ENCODE results near the gene MAP4K4. TPM values are rescaled to one million over a fixed set of nuclear protein-coding genes. Genes with fewer than 3 reads are reported as not detected.
A peak's percentile ranks its signal among the peaks of the same experiment; 100 is the strongest.

Gene MAP4K4
- total and polyA plus RNA-seq, 5 donors = 30.8 to 64.5 (median 61.7) TPM

DNA sequence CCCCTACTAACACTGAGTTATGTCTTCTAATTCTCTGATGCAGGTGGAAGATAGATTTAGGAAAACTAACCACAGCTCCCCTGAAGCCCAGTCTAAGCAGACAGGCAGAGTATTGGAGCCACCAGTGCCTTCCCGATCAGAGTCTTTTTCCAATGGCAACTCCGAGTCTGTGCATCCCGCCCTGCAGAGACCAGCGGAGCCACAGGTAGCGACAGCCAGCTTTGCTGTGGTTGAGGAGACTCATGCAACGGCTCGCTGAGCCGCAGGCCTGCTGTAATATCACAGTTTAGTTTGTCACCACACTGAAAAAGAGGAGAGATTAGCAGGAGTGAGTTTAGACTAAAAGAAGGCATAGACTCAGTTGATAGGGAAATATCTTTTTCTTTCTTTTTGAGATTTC is 163.3 kb downstream of the MAP4K4 start:
- DNase-seq (peak in 1 of 3 donors; percentile 25), ATAC-seq (no peak)
- Histone ChIP-seq H3K4me1 (ENCODE audit: control insufficient read depth, insufficient read depth, low read length) (no peaks in the 10 kb centered on the region), H3K27ac (ENCODE audit: low read length) (no peak overlapping the region), H3K4me3 (ENCODE audit: low read length) (no peak overlapping the region), H3K9me3 (ENCODE audit: control insufficient read depth, low read length) (no peaks in the 10 kb centered on the region), H3K27me3 (ENCODE audit: control insufficient read depth, insufficient read depth) (no peaks in the 10 kb centered on the region)
- WGBS = 89% methylated on average over 8 of the region's 8 CpGs
- intact Hi-C loops (cut with DNase I) = no loop called here

DNA sequence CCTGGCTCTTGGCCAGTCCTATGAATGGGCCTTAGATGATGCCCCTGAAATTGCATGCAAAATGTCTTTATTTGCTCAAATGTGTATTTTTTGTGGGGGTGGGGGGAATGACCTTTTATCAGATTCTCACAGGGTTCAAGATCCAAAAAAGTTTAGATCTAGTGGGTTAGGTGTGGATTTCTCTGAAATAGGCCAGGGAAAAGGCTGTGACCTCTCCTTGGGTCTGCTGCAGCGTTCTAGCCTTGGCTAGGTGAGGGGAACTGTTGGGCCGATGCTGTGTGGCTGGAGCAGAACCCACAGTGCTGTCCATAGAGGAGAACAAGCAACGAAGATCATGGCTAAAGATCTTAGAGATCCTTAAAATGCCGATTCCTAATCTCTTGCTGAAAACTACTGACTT is 163.9 kb downstream of the MAP4K4 start:
- Histone ChIP-seq H3K27me3 (ENCODE audit: control insufficient read depth, insufficient read depth) (no peaks in the 10 kb centered on the region), H3K4me1 (ENCODE audit: control insufficient read depth, insufficient read depth, low read length) (no peaks in the 10 kb centered on the region), H3K4me3 (ENCODE audit: low read length) (no peak overlapping the region), H3K27ac (ENCODE audit: low read length) (no peak overlapping the region), H3K9me3 (ENCODE audit: control insufficient read depth, low read length) (no peaks in the 10 kb centered on the region)
- intact Hi-C loops (cut with DNase I) = no loop called here
- no peak for DNase-seq
- ATAC-seq = no peak
- 90% methylated on average over 4 of the region's 4 CpGs for WGBS

DNA sequence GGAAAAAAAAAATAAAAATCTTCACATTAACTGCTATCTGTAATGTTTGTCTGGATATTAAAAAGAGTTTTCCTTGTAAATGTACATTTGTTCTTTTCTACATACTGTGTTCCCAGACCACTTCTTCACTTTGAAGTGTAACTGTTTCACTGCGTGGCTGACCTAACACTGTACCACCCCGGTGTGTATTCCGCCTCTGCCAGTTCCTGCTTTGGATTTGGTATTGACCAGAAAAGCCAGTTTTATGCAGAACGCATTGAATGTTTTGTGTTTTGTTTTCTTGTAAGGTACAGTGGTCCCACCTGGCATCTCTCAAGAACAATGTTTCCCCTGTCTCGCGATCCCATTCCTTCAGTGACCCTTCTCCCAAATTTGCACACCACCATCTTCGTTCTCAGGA is 166.0 kb downstream of the MAP4K4 start:
- 90% methylated on average over 7 of the region's 7 CpGs for WGBS
- DNase-seq (no peak), ATAC-seq (no peak)
- no peak overlapping the region for H3K4me3 ChIP-seq (ENCODE audit: low read length)
- H3K9me3 ChIP-seq (ENCODE audit: control insufficient read depth, low read length) = no peaks in the 10 kb centered on the region
- intact Hi-C loops (cut with DNase I) = no loop called here
- no peak overlapping the region for H3K27ac ChIP-seq (ENCODE audit: low read length)
- no peaks in the 10 kb centered on the region for H3K4me1 ChIP-seq (ENCODE audit: control insufficient read depth, insufficient read depth, low read length)
- H3K27me3 ChIP-seq (ENCODE audit: control insufficient read depth, insufficient read depth) = no peaks in the 10 kb centered on the region

DNA sequence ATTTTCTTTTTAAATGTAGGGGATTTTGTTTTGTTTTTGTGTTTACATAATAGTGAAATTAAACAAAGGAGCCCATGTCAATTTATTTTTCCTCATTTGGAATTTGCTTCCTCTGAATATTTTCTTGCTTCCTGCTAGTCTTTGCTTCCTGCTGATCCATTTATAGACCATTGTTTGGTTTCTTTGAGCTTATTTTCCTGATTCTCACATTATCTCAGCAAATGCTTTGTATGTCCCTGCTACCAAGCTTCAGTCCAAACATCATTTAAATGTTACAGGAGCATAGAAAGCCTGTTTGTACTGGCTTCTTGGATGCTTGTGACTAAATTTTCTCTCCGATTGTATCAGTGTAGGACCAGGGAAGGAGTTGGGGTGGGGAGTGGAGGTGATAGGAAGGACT is 166.9 kb downstream of the MAP4K4 start:
- no peaks in the 10 kb centered on the region for H3K9me3 ChIP-seq (ENCODE audit: control insufficient read depth, low read length)
- ATAC-seq (no peak), DNase-seq (no peak)
- H3K4me1 ChIP-seq (ENCODE audit: control insufficient read depth, insufficient read depth, low read length) = no peaks in the 10 kb centered on the region
- H3K27me3 ChIP-seq (ENCODE audit: control insufficient read depth, insufficient read depth) = no peaks in the 10 kb centered on the region
- WGBS = 70% methylated on average over 1 of the region's 1 CpG
- intact Hi-C loops (cut with DNase I) = no loop called here
- no peak overlapping the region for H3K27ac ChIP-seq (ENCODE audit: low read length)
- H3K4me3 ChIP-seq (ENCODE audit: low read length) = no peak overlapping the region

DNA sequence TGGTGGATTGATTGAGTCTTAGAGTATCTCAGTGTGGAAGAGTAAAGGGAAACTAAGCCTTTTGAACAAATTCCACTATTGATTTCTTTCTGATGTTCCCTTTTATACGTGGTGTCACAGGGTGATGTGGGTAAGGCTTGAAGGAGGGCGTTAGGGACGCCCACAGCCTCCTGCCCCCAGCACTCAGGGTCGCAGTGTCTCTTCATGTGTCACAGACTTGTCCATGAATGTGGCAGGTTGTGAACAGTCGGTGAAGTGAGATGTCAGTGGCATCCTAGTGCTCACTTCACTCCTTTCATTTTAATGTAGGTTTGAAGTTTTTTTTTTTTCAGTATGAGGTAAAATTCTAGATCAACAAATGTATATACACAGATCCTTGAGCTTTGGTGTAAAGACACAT is 171.0 kb downstream of the MAP4K4 start:
- DNase-seq (no peak), ATAC-seq (no peak)
- no peak overlapping the region for H3K4me3 ChIP-seq (ENCODE audit: low read length)
- WGBS = 78% methylated on average over 5 of the region's 5 CpGs
- no peak overlapping the region for H3K27ac ChIP-seq (ENCODE audit: low read length)
- H3K9me3 ChIP-seq (ENCODE audit: control insufficient read depth, low read length) = no peaks in the 10 kb centered on the region
- H3K27me3 ChIP-seq (ENCODE audit: control insufficient read depth, insufficient read depth) = no peaks in the 10 kb centered on the region
- intact Hi-C loops (cut with DNase I) = no loop called here
- no peaks in the 10 kb centered on the region for H3K4me1 ChIP-seq (ENCODE audit: control insufficient read depth, insufficient read depth, low read length)

DNA sequence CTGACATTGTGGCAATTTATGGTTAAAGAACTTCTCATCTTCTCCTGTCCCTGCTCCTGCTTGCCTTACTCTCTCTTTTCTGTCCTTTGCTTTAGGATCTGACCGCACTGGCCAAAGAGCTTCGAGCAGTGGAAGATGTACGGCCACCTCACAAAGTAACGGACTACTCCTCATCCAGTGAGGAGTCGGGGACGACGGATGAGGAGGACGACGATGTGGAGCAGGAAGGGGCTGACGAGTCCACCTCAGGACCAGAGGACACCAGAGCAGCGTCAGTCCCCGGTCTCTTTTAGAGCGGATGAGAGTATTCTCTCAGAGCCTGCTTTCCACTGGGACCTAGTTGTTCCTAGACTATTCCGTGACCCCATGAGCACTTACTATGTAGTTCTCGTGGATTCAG is 172.0 kb downstream of the MAP4K4 start:
- no peak for DNase-seq
- 93% methylated on average over 15 of the region's 15 CpGs for WGBS
- ATAC-seq = no peak
- Histone ChIP-seq H3K9me3 (ENCODE audit: control insufficient read depth, low read length) (no peaks in the 10 kb centered on the region), H3K27ac (ENCODE audit: low read length) (no peak overlapping the region), H3K4me1 (ENCODE audit: control insufficient read depth, insufficient read depth, low read length) (no peaks in the 10 kb centered on the region), H3K27me3 (ENCODE audit: control insufficient read depth, insufficient read depth) (no peaks in the 10 kb centered on the region), H3K4me3 (ENCODE audit: low read length) (no peak overlapping the region)
- intact Hi-C loops (cut with DNase I) = no loop called here

DNA sequence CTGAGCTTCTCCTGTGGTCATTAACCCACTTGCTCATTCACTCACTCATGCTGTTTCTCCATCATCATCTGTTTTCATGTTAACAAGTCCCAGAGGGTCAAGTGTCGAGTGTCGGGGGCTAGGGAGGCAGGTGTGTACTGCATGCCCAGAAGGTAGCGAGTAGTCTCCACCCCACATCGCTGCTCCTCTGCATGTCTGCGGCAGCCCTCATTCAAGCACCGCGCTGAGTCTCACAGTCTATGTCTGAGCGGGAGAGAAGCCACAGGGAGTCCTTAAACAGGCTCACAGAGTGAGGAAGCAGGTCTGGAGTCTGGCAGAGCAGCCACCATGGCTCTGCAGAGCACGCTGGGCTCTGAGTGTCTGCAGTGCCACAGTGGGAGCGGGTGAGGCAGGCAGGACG is 172.9 kb downstream of the MAP4K4 start:
- 98% methylated on average over 11 of the region's 11 CpGs for WGBS
- Histone ChIP-seq H3K27me3 (ENCODE audit: control insufficient read depth, insufficient read depth) (no peaks in the 10 kb centered on the region), H3K27ac (ENCODE audit: low read length) (no peak overlapping the region), H3K4me1 (ENCODE audit: control insufficient read depth, insufficient read depth, low read length) (no peaks in the 10 kb centered on the region), H3K4me3 (ENCODE audit: low read length) (no peak overlapping the region), H3K9me3 (ENCODE audit: control insufficient read depth, low read length) (no peaks in the 10 kb centered on the region)
- intact Hi-C loops (cut with DNase I) = no loop called here
- no peak for ATAC-seq
- no peak for DNase-seq

DNA sequence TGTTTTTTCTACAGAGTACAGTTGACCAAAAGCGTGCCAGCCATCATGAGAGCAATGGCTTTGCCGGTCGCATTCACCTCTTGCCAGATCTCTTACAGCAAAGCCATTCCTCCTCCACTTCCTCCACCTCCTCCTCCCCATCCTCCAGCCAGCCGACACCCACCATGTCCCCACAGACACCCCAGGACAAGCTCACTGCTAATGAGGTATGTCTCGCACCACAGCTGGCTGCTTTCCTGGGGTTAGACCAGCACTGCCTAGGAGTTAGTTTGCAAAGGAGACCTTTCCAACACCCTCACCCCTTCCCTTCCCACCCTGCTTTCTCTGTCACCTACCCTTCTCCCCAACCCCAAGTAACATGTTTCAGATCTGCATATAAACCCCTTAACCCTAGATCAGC is 174.0 kb downstream of the MAP4K4 start:
- Histone ChIP-seq H3K4me3 (ENCODE audit: low read length) (no peak overlapping the region), H3K9me3 (ENCODE audit: control insufficient read depth, low read length) (no peaks in the 10 kb centered on the region), H3K4me1 (ENCODE audit: control insufficient read depth, insufficient read depth, low read length) (no peaks in the 10 kb centered on the region), H3K27ac (ENCODE audit: low read length) (no peak overlapping the region), H3K27me3 (ENCODE audit: control insufficient read depth, insufficient read depth) (no peaks in the 10 kb centered on the region)
- DNase-seq (peak in 2 of 3 donors; percentile 22 to 56), ATAC-seq (peak; percentile 31 to 53)
- intact Hi-C loops (cut with DNase I) = no loop called here
- WGBS = 68% methylated on average over 5 of the region's 5 CpGs

DNA sequence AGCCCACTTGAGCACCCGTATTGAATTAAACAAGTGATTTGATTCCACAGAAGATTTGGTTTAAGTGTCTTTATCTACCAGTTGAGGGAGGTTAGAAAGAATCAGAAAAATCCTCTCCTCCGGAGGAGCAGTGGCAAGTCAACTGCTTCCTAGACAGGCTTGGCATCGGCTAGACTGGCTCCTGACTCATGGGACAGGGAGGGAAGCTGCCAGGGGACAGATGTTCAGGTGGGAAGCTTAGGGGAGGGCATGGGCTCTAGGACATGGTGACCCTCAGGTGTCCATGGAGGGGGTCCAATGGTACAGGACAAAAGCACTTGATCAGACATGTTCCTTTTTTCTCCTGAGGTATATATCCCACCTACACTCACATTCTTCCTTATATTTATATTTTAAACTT is 175.0 kb downstream of the MAP4K4 start:
- no peaks in the 10 kb centered on the region for H3K9me3 ChIP-seq (ENCODE audit: control insufficient read depth, low read length)
- peak in 1 of 2 donors; percentile 21 for ATAC-seq
- intact Hi-C loops (cut with DNase I) = no loop called here

DNA sequence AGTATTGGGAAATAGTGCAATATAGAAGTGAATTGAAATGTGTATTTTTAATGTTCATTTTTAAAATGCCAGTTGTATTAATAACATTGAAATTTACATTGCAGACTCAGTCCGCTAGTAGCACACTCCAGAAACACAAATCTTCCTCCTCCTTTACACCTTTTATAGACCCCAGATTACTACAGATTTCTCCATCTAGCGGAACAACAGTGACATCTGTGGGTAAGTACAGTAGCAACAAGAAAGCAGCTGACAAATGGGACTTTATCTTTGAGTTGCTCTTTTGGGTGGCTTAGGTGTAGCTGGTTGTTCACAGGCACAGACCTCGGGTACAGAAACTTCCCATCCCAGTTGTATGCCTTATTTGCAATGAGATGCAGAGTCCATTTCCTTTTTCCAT is 176.0 kb downstream of the MAP4K4 start:
- WGBS = 84% methylated on average over 3 of the region's 3 CpGs
- intact Hi-C loops (cut with DNase I) = no loop called here

More for the DNA sequence above, 175.0 kb downstream of the MAP4K4 start:
- Histone ChIP-seq H3K4me1 (ENCODE audit: control insufficient read depth, insufficient read depth, low read length) (no peaks in the 10 kb centered on the region), H3K4me3 (ENCODE audit: low read length) (no peak overlapping the region), H3K27ac (ENCODE audit: low read length) (no peak overlapping the region), H3K27me3 (ENCODE audit: control insufficient read depth, insufficient read depth) (no peaks in the 10 kb centered on the region)
- no peak for DNase-seq
- 47% methylated on average over 3 of the region's 3 CpGs for WGBS

DNA sequence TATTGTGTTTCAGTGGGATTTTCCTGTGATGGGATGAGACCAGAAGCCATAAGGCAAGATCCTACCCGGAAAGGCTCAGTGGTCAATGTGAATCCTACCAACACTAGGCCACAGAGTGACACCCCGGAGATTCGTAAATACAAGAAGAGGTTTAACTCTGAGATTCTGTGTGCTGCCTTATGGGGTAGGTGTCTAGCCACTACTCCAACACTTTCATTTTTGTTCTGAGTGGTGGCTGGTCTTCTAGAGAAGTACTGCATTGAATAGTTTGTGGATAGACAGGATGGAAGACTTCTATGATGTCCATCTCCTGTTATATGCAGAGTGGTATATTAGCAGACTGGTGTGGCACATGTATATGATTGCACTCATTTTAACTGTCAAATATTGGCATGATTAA is 176.6 kb downstream of the MAP4K4 start:
- 93% methylated on average over 3 of the region's 3 CpGs for WGBS
- no peak overlapping the region for H3K4me3 ChIP-seq (ENCODE audit: low read length)
- no peaks in the 10 kb centered on the region for H3K27me3 ChIP-seq (ENCODE audit: control insufficient read depth, insufficient read depth)
- H3K9me3 ChIP-seq (ENCODE audit: control insufficient read depth, low read length) = no peaks in the 10 kb centered on the region
- intact Hi-C loops (cut with DNase I) = no loop called here
- no peak overlapping the region for H3K27ac ChIP-seq (ENCODE audit: low read length)
- DNase-seq = no peak
- no peaks in the 10 kb centered on the region for H3K4me1 ChIP-seq (ENCODE audit: control insufficient read depth, insufficient read depth, low read length)
- no peak for ATAC-seq

More for the DNA sequence above, 176.0 kb downstream of the MAP4K4 start:
- no peak for ATAC-seq
- Histone ChIP-seq H3K4me3 (ENCODE audit: low read length) (no peak overlapping the region), H3K9me3 (ENCODE audit: control insufficient read depth, low read length) (no peaks in the 10 kb centered on the region), H3K27ac (ENCODE audit: low read length) (no peak overlapping the region), H3K27me3 (ENCODE audit: control insufficient read depth, insufficient read depth) (no peaks in the 10 kb centered on the region), H3K4me1 (ENCODE audit: control insufficient read depth, insufficient read depth, low read length) (no peaks in the 10 kb centered on the region)
- DNase-seq = no peak

DNA sequence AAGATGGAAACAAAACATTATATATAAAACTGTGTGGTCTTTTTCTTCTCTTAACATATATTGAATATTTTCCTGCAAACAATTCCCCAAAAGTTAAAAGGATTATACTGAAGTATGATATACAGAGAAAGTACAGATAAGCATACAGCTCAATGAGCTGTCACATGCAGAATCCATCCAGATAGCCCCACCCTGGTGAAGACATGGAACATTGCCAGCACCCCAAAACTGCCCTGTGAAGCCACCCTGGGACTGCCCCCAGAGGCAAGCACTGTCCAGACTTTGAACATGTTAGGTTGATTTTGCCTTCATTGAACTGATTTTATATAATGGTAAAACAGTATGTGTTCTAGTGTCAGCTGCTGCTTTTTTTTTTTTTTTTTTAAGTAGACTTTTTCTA is 182.0 kb downstream of the MAP4K4 start:
- DNase-seq (no peak), ATAC-seq (no peak)
- no peaks in the 10 kb centered on the region for H3K9me3 ChIP-seq (ENCODE audit: control insufficient read depth, low read length)
- H3K4me1 ChIP-seq (ENCODE audit: control insufficient read depth, insufficient read depth, low read length) = peaks cover 2% of the 10 kb centered on the region
- H3K27ac ChIP-seq (ENCODE audit: low read length) = no peak overlapping the region
- H3K4me3 ChIP-seq (ENCODE audit: low read length) = no peak overlapping the region
- intact Hi-C loops (cut with DNase I) = no loop called here
- H3K27me3 ChIP-seq (ENCODE audit: control insufficient read depth, insufficient read depth) = no peaks in the 10 kb centered on the region

Data from right cardiac atrium (tissue), 5 donors.